ENCODE measurements around the gene TMEM59. TPM values are rescaled to one million over a fixed set of nuclear protein-coding genes. Genes with fewer than 3 reads are reported as not detected.

Gene TMEM59
- total RNA-seq, 1 experiment from 2014 or later: 121 TPM

- intact Hi-C loops (cut with micrococcal nuclease): no loop called here
- Histone ChIP-seq H3K27me3 (ENCODE audit: insufficient read depth, low read length) (no peaks in the 10 kb centered on the region), H2AFZ (ENCODE audit: low read depth, low read length, poor library complexity, severe bottlenecking) (no peak overlapping the region), H3K79me2 (ENCODE audit: insufficient read depth, low read length) (no peaks in the 10 kb centered on the region), H3K36me3 (ENCODE audit: control insufficient read depth in 1 of 2, insufficient read depth in 2 of 2, low read length in 2 of 2) (no peaks in the 10 kb centered on the region), H3K4me3 (replicated peaks in 1 of 2; ENCODE audit: low read depth in 1 of 2, low read length in 2 of 2) (no peak overlapping the region), H4K20me1 (ENCODE audit: insufficient read depth) (no peaks in the 10 kb centered on the region), H3K9me2 (ENCODE audit: insufficient read depth) (no peaks in the 10 kb centered on the region), H3K9ac (ENCODE audit: low read length) (no peak overlapping the region), H3K9me3 (ENCODE audit: control insufficient read depth in 1 of 2, insufficient read depth in 1 of 2, low read depth in 1 of 2, low read length in 2 of 2) (no peaks in the 10 kb centered on the region), H3K27ac (ENCODE audit: low read depth, low read length) (no peak overlapping the region), H3K4me1 (ENCODE audit: control insufficient read depth in 1 of 2, insufficient read depth in 2 of 2, low read length in 2 of 2) (no peaks in the 10 kb centered on the region), H3K4me2 (ENCODE audit: low read length) (no peak overlapping the region)
- TF ChIP-seq CBX3 (IDR thresholded peaks at IDR 0.05; ENCODE audit: low read depth) (no peak), EGR1 (IDR thresholded peaks at IDR 0.05; ENCODE audit: low read depth) (no peak), ZNF274 (IDR thresholded peaks at IDR 0.05; ENCODE audit: low read depth, low read length) (no peak), ZBTB33 (IDR thresholded peaks at IDR 0.05; ENCODE audit: extremely low read depth, insufficient replicate concordance, low read length) (no peak), ATF3 (IDR thresholded peaks at IDR 0.05) (no peak), YY1 (IDR thresholded peaks at IDR 0.05; ENCODE audit: extremely low read depth, insufficient replicate concordance, low read depth, low read length) (no peak), EZH2 (IDR thresholded peaks at IDR 0.05) (no peak), RAD21 (IDR thresholded peaks at IDR 0.05; ENCODE audit: low read depth) (no peak), POLR2A (IDR thresholded peaks at IDR 0.05; ENCODE audit: borderline replicate concordance, extremely low read depth, insufficient read depth, insufficient read length) (no peak), MAX (IDR thresholded peaks at IDR 0.05) (no peak), POLR2AphosphoS5 (IDR thresholded peaks at IDR 0.05; ENCODE audit: low read depth, low read length) (no peak), SP1 (IDR thresholded peaks at IDR 0.05; ENCODE audit: low read depth) (no peak)
- POLR2A ChIA-PET: no interaction called here
- no TSS peak for BruUV-seq (replicated peaks)
- RAD21 ChIA-PET (ENCODE audit: low non-redundant PET in 1 of 2, low total read pairs in 2 of 2, uncharacterized antibody in 2 of 2, unreplicated experiment in 2 of 2): no interaction called here
- CTCF ChIA-PET: no interaction called here
- ATAC-seq (no peak), DNase-seq (ENCODE audit: low read depth, low spot score) (no peak)
Measured at GRCh38 chr1:53999920-54000319, 53.1 kb downstream of the TMEM59 start.
